CD4-positive, alpha-beta T cell treated with Interleukin-6 at 100 ng/mL for 8 hours (primary cell): ENCODE data around the gene CACYBP.

Experiments used
- DNase-seq: peaks from one replicate; pipeline ENCODE4 v3.0.0-alpha.2; 2020; ENCODE audit warnings: mixed read lengths, low spot score

Gene CACYBP

GRCh38 chr1:174971902-174972301, 27.8 kb upstream of the CACYBP start:
- no peak for DNase-seq

GRCh38 chr1:174974711-174975119, 25.0 kb upstream of the CACYBP start:
- DNase-seq, result no peak

- DNase-seq, result no peak
Measured at GRCh38 chr1:174975764-174976163, 24.0 kb upstream of the CACYBP start.

DNA sequence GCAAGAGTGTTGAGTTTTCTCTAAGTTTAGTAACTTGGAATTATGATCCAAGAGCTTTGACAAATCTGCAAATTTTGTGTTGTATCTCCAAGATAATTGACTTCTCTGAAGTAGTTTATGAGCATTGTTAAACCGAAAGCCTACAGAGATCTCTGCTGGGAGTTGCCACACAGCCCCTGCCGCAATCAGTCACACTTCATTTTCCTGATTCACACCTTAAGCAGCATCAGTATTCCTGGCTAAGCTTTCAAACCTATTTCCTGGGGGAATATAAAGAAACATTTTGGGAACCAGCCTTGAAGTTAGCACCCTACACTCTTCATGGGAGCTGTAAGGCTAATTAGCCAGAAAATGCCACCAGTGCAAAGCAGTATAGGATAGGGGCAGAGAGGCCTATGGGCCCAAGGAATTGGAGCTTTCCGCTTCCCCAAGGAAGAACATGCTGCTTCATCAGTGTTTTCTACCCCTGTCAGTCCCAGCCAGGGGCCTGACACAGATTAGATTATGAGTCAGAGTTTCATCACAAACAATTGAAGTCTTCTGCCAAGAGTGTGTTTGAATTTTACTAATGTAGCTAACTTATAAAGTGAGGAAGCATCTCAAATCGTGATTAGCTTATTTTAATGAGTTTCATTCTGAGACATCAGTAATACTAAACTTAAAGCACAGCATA, 23.2 kb upstream of the CACYBP start:
- no peak for DNase-seq

- DNase-seq, result peak; percentile 57
Measured at GRCh38 chr1:174982971-174983689, 16.6 kb upstream of the CACYBP start.

GRCh38 chr1:174984952-174985351, 14.8 kb upstream of the CACYBP start:
- no peak for DNase-seq

DNA sequence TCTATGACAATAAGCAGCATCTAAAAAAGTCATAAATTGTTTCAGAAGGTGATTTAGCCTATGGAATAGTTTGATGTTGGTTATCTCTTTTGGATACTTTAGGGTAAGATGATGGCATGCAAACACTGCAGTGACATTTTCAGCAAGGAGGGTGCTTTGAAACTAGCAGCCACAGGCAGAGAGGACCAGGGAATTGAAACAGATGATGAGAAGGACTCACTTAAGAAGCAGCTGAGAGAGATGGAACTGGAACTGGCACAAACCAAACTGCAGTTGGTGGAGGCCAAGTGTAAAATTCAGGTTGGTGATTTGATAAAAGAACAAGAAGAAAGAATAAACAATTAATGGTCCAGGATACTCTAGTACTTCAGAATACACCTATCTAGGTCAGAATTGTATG, 11.2 kb upstream of the CACYBP start:
- DNase-seq, result no peak

- DNase-seq, result no peak
Measured at GRCh38 chr1:174988986-174989385, 10.8 kb upstream of the CACYBP start.

DNA sequence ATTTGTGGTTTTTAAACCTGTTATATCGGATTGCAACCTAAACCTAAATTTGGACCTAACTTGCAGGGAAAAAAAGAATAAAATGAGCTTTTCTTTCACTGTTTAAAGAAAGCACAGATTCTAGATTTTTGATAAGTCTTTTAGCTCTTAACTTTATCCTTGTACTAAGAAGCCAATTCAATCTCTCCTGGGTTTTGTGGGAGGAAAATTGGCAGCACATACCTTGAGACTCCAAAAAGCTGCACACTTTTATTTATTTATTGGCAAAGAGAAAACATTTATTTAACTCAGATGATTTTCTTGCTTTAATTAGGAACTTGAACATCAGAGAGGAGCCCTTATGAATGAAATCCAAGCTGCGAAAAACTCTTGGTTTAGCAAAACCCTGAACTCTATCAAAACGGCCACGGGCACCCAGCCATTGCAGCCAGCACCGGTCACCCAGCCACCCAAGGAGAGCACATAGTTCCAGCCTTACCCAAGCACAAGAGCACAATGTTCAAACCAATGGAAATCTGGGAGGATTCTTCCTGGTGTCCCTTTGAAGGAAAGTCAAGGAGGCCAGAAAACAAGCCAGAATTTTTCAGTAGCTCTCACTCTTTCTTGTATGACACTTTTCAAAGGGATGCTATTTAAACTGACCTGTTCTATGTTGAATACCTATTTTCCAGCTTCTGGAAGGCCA, 10.1 kb upstream of the CACYBP start:
- no peak for DNase-seq

DNA sequence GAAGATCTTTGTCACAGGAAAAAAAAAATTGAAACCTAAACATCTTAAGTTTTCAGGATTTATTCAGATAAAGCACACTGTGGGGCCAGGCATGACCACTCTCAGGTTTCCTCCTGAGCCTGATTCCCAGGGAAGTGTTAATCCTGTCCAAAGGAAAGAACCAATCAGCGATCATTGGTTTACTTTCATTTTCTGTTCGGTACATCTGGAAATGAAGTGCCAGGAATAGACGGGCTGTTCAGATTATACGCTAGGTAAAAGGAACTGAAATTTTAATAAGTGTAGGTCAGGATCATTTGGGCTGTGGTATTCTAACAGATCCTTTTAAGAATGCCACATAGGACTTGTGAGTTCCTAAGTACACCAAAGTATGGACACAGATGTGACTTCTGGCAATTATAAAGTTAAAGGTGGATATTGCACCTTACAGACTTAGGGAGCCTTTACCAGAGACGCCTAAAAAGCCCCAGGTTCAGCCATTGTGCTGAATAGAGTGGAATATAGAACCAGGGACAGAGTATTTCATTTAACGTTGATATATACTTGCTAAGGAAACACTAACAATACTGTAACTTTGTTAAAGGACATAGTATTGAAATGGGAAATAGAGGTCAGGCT, 9.3 kb upstream of the CACYBP start:
- peak; percentile 21 for DNase-seq

DNA sequence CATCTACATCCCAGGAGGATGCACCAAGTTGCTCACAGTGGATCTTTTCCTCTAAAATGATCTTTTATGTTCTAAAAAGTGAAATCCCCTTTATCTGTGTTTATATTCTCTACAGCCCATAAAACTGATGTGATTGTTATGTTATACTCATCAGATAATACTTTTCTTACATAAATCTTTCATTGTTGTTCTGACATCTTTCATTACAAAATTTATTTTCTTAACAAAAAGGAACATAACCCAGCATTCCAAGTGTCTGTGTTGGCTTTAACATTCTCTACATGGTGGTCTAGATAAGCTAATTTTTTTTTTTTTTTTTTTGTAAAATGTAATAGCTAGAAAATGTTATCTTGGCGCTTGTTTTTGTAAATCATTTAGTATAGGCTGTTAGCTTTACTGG, 8.3 kb upstream of the CACYBP start:
- DNase-seq, result no peak

DNA sequence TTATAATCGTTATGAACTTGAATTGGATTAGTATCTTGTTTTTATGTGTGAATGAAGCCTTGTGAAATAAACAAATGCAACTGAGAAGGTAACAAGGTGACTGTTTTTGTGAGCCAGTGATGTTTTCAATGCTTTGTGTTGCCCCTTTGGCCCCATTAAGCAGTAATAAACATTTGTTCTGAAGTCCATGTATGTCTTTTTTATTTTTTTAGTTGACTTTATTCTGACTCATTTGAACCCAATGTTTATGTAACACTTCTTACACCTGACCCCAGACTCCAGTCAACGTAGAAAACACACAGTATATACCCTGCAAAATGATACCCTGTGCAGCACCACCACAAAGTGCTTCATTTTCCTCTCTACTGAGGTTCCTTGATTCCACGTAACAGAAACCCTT, 4.6 kb upstream of the CACYBP start:
- no peak for DNase-seq

DNA sequence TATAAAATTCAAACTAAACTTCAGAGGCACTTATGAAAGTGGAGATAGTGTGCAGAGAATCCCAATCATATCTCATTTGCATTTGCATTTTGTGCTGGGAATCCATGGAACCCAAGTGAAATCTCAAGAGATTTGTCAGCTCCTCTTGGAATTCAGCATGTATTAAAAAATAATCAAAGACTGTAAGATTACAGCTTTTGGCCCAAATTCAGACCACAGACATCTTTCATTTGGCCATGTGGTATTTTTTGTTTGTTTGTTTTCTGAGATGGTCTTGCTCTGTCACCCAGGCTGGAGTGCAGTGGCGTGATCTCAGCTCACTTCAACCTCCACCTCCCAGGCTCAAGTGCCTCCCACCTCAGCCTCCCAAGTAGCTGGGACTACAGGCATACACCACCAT, 3.8 kb upstream of the CACYBP start:
- DNase-seq, result no peak

- DNase-seq, result no peak
Measured at GRCh38 chr1:174996476-174996875, 3.3 kb upstream of the CACYBP start.

GRCh38 chr1:174997041-174997440, 2.7 kb upstream of the CACYBP start:
- DNase-seq, result no peak

- peak; percentile 71 for DNase-seq
Measured at GRCh38 chr1:174998569-174999215, 1.1 kb upstream of the CACYBP start.

DNA sequence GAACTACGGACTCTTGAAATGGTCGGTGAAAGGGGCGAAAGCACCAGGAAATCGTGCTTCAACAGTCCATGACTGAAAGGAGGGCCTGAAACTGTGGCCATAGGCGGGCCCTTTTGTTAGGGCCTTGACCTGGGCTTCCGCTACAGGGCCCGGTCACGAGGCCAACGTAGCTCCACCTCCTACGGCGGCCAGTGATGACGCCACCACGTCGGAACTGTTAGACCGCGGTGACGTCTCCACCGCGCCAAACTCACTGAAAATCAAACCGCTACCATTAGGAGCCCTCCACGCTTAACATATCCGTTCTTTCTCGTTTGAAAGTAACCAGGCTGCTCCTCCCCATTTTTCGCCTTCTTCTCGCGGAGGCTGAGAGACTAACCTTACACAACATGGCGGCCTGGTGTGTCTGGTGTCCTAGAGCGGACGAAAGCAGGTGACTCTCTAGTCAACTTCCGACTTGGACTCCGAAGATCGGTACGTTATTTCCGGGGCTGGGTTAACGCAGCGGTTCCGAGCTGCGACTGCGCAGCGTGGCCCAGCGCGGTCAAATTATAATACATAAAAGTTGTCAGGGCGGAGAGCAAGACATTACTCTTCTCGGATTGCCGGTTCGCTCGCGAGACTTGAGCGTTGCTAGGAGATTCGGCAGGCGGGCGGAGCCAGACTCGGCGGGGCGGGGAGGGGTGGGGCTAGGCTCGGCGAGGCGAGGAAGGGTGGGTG, 371 bp upstream of the CACYBP start:
- DNase-seq, result peak; percentile 98

GRCh38 chr1:175000697-175001187, 995 bp downstream of the CACYBP start:
- no peak for DNase-seq

- no peak for DNase-seq
Measured at GRCh38 chr1:175002910-175003517, 3.3 kb downstream of the CACYBP start.

DNA sequence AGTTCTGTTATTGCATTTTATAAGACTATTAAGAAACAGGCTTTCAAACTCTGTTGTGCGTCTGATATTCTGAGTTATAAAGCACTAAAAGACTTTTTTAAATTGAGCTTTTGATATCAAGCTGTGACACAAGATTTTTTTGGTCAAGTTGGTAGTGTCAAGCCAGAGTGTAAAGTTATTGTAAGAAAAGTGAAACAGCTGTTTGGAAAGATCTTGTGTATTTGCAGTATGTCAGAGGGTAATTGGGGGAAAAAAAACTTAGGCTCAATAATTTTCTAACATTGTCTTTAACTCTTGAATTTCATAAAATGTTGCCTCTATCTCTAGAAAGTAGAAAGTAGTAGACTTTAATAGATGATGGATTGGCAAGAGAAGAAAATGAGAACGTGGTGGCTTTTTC, 3.8 kb downstream of the CACYBP start:
- DNase-seq, result no peak
